HG02571 (cell line): ENCODE data around the gene SPINT2.
"Not testable (repeated sequence)": the region's sequence is repeated elsewhere in the genome, so short reads cannot be mapped to it uniquely, and the experiment has no call there.

Experiments used
- ATAC-seq: cut with Tn5 transposase; IDR thresholded peaks from one replicate; pipeline ENCODE4 v1.9.1; 2021; ENCODE audit warnings: mild to moderate bottlenecking, moderate library complexity; ENCODE audit not compliant: unreplicated experiment

SPINT2 gene

DNA sequence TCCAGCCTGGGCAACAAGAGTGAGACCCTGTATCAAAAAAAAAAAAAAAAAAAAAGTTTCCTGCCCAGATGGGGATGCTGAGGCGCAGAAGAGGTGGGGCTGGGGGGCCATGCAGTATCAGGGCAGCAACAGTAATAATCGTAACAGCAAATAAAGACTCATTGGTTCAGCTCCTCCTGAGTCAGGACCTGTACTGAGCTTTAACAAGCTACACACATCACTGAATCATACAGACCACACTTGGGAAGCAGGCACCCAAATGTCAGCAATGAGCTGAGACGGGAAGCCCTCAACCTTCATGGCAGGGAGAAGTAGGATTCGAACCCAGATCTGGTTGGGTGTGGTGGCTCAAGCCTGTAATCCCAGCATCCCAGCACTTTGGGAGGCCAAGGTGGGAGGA lies 29.8 kb upstream of the SPINT2 start:
- ATAC-seq: no peak

DNA sequence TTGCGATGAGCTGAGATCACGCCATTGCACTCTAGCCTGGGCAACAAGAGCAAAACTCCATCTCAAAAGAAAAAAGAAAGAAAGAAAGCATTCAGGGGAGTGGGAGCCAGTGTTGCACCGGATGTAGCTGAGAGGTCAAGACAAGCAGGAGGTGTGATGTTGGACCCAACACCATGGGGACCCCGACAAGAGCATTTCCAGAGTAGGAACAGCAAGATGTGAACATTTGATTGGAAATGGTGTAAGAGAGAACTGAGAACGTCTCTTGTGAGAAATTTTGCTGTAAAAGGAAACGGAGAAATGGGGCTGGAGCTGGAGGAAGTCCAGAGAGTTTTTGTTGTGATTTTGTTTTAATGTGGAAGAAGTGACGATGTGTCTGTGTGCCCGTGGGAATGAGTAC lies 24.6 kb upstream of the SPINT2 start:
- ATAC-seq: no peak

DNA sequence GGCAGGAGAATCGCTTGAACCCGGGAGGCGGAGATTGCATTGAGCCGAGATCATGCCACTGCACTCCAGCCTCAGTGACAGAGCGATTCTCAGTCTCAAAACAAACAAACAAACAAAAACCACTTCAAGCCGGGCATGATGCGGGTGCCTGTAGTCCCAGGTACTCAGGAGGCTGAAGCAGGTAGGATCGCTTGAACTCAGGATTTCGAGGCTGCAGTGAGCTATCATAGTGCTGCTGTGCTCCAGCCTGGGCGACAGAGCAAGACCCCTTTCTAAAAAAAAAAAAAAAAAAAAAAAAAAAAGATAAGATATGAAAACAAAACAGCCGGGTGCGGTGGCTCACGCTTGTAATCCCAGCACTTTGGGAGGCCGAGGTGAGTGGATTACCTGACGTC lies 21.1 kb upstream of the SPINT2 start:
- no peak for ATAC-seq

DNA sequence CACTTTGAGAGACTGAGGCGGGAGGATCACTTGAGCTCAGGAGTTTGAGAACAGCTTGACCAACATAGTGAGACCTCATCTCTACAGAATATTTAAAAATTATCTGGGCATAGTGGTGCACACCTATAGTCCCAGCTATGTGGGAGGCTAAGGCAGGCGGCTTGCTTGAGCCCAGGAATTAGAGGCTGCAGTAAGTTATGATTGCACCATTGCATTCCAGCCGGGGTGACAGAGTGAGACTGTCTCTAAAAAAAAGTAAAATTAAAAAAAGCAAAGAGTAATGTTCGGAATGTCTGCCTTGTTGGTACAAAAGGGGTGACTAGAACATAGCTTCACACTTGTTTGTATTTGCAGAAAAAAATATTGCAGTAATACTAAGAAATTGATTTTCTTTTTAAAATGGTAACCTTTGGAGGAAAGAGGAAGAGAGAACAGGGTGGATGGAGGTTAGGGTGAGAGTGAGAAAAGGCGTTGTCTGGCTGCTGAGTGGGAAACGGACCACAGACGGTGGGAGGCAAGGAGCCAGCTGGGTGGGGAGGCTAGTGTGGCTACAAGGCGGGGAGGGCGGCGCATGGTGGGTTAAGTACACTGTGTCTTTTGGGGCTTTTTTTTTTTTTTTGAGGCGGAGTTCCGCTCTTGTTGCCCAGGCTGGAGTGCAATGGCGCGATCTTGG lies 18.4 kb upstream of the SPINT2 start:
- ATAC-seq: no peak

DNA sequence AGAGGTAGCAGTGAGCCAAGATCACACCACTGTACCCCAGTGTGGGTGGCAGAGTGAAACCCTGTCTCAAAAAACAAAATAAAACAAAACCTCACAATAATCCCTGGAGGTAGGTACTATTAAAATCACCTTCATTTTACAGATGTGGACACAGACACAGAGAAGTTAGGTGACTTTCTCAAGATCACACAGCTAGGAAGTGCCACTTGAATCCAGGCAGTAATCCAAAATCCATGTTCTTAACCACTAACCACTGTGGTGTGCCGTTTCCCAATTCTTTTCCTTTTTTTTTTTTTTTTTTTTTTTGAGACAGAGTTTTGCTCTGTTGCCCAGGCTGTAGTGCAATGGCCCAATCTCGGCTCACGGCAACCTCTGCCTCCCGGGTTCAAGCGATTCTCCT lies 17.2 kb upstream of the SPINT2 start:
- no peak for ATAC-seq

DNA sequence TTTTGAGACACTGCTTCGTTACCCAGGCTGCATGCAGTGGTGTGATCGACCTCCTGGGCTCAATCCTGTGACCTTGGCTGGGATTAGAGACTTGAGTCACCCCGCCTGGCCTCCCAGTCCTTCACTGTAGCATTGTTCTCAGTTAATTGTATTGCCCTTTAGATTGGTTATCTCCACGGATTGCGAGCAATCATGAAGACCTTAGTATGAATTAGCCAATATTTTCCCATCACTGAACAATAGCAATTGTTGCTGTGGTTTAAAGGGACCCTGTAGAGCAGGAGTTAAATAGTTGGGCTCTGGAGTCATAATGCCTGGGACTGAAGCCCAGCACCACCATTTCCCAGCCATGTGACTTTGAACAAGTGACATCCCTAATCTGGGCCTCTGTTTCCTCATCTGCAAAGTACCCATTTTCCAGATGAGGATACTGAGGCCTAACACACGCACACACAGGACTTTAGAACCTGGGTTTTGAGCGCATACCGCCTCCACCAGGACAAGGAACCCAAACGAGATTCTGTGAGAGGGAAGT lies 16.6 kb upstream of the SPINT2 start:
- no peak for ATAC-seq

DNA sequence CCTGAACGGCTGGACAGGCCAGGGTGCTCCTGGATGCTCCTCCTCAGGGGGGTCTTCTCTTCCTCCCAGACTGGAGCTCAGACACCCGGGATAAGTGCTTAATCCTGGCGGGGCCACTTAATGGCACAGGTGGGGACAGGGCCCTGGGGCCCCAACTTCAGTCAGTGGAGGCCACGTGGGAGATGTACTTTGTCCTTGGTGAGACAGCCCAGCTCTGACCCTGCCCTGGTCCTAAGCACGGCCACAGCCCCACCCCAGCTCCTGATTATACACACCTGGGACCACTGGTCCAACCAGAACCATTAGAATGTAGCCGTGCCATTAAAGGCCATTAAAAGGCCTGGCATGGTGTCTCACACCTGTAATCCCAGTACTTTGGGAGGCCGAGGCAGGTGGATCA lies 16.0 kb upstream of the SPINT2 start:
- ATAC-seq: no peak

DNA sequence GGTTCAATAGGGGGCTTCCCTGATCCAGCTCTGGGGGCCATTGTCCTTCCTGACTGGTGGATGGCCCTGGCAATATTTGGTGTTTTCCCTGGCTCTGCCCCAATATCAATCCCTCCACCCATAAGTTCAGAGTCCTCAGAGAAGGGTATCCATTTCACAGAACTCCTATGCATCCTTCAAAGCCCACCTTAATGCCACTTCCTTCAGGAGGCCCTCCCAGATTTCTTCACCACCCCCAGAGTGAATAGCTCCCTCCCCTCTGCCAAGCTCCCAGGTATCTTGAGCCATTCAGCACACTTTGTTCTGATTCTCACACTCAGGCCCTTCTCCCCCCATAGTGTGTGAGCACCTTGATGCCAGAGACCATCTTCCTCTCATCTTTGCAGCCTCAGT lies 13.9 kb upstream of the SPINT2 start:
- ATAC-seq: no peak

DNA sequence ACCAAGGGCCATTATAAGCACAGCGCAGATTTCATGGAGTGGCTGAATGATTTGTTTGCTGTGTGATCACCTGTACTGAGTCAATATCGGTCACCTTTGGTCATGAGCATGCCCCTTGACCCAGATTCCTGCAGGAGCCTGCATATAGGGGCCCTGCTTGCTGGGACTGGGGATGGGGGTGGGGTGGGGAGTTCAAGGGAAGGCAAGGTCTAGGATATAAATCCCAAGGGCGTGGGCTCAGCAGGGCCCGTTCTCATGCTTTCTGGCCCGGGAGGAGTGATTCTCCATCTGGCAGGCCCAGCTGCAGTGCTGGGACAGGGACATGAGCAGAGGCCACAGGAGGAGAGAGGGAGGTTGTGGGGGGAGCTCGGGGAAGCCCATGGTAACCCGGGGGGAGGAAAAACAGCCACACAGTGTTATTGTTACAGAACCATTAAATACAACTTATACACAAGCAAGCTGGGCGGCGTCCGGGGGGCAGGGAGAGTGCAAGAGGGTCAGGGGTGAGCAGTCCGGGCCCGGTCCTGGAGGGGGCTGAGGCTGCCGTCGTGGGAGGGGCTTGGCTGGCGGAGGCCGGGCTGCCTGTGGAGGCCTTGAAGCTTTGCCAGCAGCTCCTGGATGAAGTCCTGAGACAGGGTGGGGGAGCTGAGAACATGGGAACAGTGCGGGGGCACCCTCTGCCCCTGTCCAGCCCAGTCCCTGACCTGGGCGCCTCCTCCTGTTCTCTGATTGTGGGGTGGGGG lies 13.4 kb upstream of the SPINT2 start:
- ATAC-seq: no peak

DNA sequence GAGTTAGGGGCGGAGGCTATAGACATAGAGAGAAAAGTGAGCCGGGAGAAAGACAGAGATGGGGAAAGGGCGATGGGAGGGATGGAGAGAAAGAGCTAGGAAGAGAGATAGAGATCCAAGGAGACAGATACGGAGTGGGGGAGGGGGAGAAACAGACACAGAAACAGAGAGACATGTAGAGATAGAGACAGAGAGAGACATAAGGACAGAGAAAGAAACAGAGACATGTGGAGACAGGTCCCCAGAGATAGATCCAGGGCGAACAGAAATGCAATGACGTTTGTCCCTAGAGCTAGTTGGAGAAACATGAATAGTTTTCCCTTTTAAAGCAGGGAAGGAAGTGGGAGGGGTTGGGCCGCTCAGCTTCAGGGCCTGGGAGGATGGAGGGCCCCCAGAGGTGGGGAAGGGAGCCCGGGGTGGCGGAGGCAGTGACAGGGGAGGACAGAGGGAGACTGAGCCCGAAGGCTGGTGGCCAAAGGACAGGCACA lies 12.8 kb upstream of the SPINT2 start:
- ATAC-seq: no peak

DNA sequence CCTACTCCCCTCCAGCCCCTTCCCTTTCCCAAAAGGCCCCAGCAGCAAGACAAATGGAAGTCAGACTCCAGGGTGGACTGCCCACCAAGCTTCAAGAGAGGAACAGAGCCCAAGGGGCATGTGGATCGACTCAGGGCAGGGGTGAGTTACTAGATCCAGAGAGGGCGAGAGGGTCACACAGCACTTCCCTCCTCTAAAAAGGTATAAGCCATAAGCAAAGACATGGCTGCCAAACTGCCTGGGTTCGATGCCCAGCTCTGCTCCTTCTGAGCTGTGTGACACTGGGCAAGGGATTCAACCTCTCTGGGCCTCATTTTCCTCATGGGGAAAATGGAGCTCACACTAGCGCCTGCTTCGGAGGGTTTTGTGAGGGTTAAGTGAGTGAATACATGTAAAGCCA lies 12.0 kb upstream of the SPINT2 start:
- ATAC-seq: no peak

DNA sequence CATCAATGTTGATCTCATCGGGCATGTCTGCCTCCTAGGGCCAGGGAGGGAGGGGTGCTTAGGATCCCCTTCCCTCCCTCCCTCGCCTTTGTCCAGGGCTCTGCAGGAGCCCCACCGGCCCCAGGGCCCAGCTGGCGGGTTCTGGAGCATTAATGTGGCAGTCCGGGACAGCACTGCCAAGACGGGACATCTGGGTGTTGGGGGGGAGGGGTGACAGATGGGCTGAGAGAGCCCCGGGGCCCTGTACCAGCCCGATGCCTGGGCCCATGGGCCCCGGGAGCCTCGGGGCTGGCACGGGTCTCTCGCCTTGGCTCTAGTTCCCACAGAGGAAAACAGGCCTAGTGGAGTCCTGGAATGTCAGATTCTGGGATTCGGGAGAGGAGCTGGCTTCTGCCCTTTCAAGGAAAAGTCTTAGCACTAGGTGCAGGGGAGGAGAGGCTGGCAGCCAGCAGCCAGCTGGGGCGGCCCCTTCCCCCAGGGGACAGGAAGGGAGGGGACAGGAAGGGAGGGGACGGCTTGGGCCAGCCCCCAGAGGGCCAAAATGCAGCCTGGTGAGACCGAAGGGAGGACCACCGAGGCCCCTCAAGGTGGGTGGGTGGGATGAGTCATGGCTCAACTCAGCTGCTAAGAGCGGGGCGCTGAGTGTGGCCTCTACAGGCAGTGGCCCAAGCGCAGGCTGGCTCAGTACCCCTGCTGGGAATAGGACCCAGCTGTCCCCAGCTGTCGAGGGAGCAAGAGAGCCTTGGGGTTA lies 11.3 kb upstream of the SPINT2 start:
- no peak for ATAC-seq

DNA sequence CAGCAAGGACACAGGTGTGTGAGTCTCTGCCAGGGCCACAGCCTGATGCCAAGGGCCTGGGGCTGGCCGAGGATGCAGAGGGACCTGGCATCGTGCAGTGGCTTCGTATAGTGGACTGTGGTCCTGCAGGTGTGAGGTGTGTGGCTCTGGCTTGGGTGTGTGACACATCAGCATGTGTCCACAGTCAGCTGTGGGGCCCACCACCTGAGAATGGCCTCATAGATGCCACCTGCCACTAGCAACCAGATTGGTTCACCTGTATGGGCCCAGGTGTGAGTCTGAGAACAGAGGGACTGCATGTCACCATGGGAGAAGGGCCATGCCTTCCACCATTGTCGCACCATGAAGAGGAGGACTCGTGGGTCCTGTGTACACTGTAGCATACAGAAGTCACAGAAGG lies 10.6 kb upstream of the SPINT2 start:
- ATAC-seq: no peak

DNA sequence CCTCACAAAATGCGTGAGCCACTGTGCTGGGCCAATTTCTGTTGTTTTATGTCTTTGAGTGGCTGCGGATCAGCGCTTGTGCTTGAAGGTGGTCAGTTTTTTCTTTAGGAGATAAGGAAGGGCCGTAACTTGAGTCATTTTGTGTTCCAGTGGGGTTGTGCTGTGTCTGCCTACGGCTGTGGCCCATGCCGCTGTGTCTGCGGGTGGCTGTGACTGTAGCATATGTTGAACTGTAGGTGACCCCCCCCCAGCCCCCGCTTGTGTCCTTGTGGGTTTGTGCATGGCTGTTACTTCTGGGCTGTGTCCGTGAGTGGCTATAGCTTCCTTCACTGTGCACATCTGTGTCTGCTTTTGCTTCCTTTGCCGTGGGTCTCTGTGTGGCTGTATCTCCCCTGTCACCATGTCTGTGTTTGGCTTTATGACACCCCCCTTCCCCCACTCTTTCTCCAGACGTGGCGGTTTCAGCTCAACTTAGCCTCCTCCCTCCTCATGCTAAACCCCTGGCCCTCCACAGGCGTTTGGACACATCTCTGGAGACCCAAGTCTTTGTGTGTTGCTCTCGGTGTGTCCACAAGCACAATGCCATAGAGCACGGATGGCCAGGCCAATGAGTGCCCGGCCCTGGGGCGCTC lies 8.9 kb upstream of the SPINT2 start:
- no peak for ATAC-seq

DNA sequence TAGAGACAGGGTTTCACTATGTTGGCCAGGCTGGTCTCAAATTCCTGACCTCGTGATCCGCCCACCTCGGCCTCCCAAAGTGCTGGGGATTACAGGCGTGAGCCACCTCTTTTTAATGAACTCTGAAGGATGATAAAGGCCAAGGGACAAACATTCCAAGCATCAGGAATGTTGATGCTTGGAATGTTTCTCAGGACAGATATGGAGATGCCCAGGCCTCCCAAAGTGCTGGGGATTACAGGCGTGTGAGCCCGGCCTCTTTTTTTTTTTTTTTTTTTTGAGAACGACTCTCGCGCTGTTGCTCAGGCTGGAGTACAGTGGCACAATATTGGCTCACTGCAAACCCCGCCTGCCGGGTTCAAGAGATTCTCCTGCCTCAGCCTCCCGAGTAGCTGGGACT lies 2.4 kb upstream of the SPINT2 start:
- not testable (repeated sequence) for ATAC-seq

DNA sequence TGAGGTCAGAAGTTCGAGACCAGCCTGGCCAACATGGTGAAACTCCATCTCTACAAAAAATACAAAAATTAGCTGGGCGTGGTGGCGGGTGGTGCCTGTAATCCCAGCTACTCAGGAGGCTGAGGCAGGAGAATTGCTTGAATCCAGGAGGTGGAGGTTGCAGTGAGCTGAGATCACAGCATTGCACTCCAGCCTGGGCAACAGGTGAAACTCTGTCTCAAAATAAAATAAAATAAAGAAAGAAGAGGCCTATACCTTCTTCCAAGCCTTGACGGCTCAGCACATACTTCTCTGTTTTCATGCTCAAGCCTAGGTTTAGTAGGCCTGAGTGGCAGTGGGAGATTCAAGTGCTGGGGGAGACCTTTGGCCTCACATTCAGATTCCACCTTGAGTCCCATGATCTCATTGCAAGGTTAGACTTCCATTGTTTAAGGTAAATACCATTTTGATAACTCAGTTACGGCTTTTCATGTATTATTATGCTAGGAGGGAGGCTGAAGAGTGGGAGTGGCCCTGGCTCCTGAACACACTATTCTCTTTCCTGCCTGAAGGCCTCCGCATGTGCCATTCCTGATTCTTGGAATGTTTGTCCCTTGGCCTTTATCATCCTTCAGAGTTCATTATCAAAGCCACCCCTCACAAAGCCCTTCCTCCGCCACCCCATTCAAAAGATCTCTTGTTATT lies 1.6 kb upstream of the SPINT2 start:
- ATAC-seq: no peak

DNA sequence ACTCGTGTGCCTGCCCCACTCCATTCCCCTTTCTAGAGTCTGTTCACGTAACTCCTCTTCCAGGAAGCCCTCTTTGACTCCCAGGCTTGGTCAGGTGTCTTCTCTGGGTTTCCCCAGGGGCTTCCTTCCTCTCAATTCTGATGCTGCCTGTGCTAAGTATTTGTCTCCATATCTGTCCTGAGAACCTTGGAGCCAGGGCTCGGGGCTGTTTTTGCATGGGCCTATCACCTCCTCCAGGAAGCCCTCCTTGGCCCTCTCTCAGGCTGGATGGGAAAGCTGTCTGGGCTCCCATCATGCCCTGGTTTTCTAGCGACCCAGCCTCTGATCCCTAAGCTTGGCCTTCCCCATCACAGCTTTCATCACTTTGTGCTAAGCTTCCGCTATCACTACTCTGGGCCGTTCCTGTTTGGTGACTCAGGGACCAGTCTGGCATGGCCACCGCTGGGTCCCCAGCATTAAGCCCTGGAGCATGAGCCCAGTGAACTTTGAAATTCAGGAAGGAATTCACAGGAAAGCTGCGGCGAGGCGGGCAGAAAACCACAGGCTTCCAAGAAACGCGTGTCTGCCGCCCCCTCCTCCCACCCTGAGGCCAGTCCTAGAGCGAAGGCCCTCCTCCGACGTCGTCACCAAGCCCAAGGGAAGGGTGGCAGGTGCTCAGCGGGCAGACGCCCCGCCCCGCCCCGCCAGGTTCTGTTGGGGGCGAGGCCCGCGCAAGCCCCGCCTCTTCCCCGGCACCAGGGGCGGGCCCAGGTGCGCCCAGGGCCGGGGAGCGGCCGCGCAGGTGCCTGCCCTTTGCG lies 486 bp upstream of the SPINT2 start:
- ATAC-seq: no peak

DNA sequence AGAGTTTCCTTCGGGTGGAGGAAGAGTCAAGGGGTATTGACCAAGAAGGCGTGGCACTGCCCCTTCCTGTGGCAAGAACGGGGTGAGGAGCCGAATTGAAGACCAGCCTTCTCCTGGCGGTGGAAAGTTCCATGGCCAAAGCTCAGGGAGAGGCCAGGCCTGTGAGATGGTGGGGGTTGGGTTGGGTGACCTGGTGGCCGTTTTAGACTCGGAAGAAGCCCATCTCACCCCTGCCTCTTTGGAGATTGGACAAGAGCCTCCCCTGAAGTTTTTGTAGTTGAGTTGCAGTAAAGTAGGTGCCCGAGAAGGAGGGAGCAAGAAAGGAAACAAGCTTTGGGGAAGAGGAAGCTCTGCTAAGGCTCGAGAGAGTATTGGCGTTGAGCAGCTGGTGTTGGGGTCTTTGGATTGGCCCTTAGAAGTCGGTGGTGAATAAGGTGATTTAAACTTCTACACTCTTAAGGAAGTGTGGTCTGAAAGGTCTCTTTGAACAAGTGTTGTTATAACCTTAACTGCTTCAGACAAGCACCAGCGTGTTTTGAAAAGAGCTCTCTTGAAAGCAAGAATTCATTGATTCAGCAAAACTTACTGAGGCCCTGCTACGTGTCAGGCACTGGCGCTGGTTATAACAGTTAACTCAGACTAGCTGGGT lies 964 bp downstream of the SPINT2 start:
- no peak for ATAC-seq

DNA sequence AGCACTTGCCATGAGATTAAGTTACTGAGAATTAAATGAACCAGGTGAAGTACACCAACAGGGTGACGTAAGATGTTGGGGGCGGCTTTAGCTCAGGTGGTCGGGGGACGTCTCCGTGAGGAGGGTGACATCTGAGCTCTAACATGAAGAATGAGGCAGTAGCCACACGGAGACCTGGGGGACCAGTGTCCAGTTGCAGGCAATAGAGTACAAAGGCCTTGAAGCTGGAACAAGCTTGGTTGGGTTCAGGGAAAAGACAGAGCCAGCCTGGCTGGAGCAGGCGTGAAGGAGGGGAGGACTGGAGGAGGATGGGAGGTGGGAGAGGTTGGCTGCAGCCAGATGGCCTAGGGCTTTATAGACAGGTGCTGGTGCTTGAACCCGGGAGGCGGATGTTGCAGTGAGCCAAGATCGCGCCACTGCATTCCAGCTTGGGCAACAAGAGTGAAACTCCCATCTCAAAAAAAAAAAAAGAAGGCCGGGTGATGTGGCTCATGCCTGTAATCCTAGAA lies 1.6 kb downstream of the SPINT2 start:
- ATAC-seq: no peak
